Activated T-helper 1 cell treated with anti-CD3 and anti-CD28 coated beads, Interleukin-12 subunit alpha, Interleukin-12 subunit beta, Interleukin-2, Interleukin-4 antibody, amounts not matched to agents 30 ng/mL and 10 ng/mL and 1 ng/mL, durations not matched to agents 14 hours and 24 hours and 36 hours (primary cell): ENCODE results near the gene INTS15. TPM values are rescaled to one million over a fixed set of nuclear protein-coding genes. Genes with fewer than 3 reads are reported as not detected.

Experiments
- DNase-seq: peaks from one replicate; pipeline ENCODE4 v3.0.0; 2021; ENCODE audit warnings: low spot score
- H3K27ac Mint-ChIP-seq: one replicate; pipeline ENCODE4 v1.8.0; 2021; ENCODE audit warnings: mild to moderate bottlenecking, mixed read lengths
- H3K27me3 Mint-ChIP-seq: one replicate; pipeline ENCODE4 v1.8.0; 2022; ENCODE audit warnings: mild to moderate bottlenecking, moderate library complexity, mixed read lengths; ENCODE audit not compliant: insufficient read depth
- H3K36me3 Mint-ChIP-seq: one replicate; pipeline ENCODE4 v1.8.0; 2021; ENCODE audit warnings: low read depth, mixed read lengths
- H3K4me1 Mint-ChIP-seq: one replicate; pipeline ENCODE4 v1.8.0; 2021; ENCODE audit warnings: low read depth, mixed read lengths
- H3K4me3 Mint-ChIP-seq: one replicate; pipeline ENCODE4 v1.8.0; 2021; ENCODE audit warnings: mild to moderate bottlenecking, moderate library complexity, mixed read lengths
- H3K9me3 Mint-ChIP-seq: one replicate; pipeline ENCODE4 v1.8.0; 2021; ENCODE audit warnings: mixed read lengths
- intact Hi-C: fragments of 100-400 bp; cut with micrococcal nuclease; formaldehyde crosslinking; loops from one replicate; pipeline ENCODE4 v1.15.1; 2024
- total RNA-seq: library from RNA; stranded (reverse); gene quantifications from 2 replicates; pipeline ENCODE4 v1.2.3, GENCODE V29; 2022

The INTS15 gene
- total RNA-seq, 1 donor from 2014 or later = 44.6 TPM

- DNase-seq = no peak
- no peak overlapping the region for H3K27ac Mint-ChIP-seq
These were observed 54.2 kb downstream of the INTS15 start for GRCh38 chr7:6643915-6644625.

GRCh38 chr7:6644728-6645127 lies 54.9 kb downstream of the INTS15 start:
- intact Hi-C loops = no loop called here
- H3K27me3 Mint-ChIP-seq = no peaks in the 10 kb centered on the region
- peaks cover under 1% of the 10 kb centered on the region for H3K9me3 Mint-ChIP-seq
- H3K4me3 Mint-ChIP-seq = no peak overlapping the region
- H3K36me3 Mint-ChIP-seq = peaks cover 62% of the 10 kb centered on the region
- no peak overlapping the region for H3K27ac Mint-ChIP-seq
- H3K4me1 Mint-ChIP-seq = peaks cover 9% of the 10 kb centered on the region
- no peak for DNase-seq

More at GRCh38 chr7:6643915-6644625, 54.2 kb downstream of the INTS15 start:
- intact Hi-C loops = no loop called here
- Mint-ChIP-seq H3K4me3 (no peak overlapping the region), H3K36me3 (peaks cover 63% of the 10 kb centered on the region), H3K9me3 (no peaks in the 10 kb centered on the region), H3K4me1 (peaks cover 9% of the 10 kb centered on the region), H3K27me3 (no peaks in the 10 kb centered on the region)

GRCh38 chr7:6646465-6646864 lies 56.6 kb downstream of the INTS15 start:
- intact Hi-C loops = no loop called here
- H3K4me1 Mint-ChIP-seq = no peaks in the 10 kb centered on the region
- H3K27ac Mint-ChIP-seq = no peak overlapping the region
- H3K36me3 Mint-ChIP-seq = peaks cover 69% of the 10 kb centered on the region
- no peaks in the 10 kb centered on the region for H3K27me3 Mint-ChIP-seq
- H3K4me3 Mint-ChIP-seq = no peak overlapping the region
- peaks cover 11% of the 10 kb centered on the region for H3K9me3 Mint-ChIP-seq
- DNase-seq = no peak

- intact Hi-C loops = no loop called here
- no peaks in the 10 kb centered on the region for H3K4me1 Mint-ChIP-seq
- peaks cover 11% of the 10 kb centered on the region for H3K9me3 Mint-ChIP-seq
- no peak overlapping the region for H3K4me3 Mint-ChIP-seq
- H3K36me3 Mint-ChIP-seq = peaks cover 67% of the 10 kb centered on the region
- DNase-seq = no peak
- H3K27me3 Mint-ChIP-seq = no peaks in the 10 kb centered on the region
- no peak overlapping the region for H3K27ac Mint-ChIP-seq
These were observed 57.3 kb downstream of the INTS15 start for GRCh38 chr7:6647080-6647479.

- Mint-ChIP-seq H3K4me3 (no peak overlapping the region), H3K36me3 (peaks cover 64% of the 10 kb centered on the region), H3K27me3 (no peaks in the 10 kb centered on the region), H3K4me1 (no peaks in the 10 kb centered on the region), H3K9me3 (peaks cover 11% of the 10 kb centered on the region), H3K27ac (no peak overlapping the region)
- intact Hi-C loops = no loop called here
- no peak for DNase-seq
These were observed 57.7 kb downstream of the INTS15 start for GRCh38 chr7:6647541-6647940.

GRCh38 chr7:6648066-6648814 lies 58.4 kb downstream of the INTS15 start:
- Mint-ChIP-seq H3K27ac (no peak overlapping the region), H3K9me3 (peaks cover 11% of the 10 kb centered on the region), H3K36me3 (peaks cover 63% of the 10 kb centered on the region), H3K27me3 (no peaks in the 10 kb centered on the region), H3K4me1 (no peaks in the 10 kb centered on the region), H3K4me3 (no peak overlapping the region)
- intact Hi-C loops = no loop called here
- no peak for DNase-seq

- intact Hi-C loops = no loop called here
- H3K9me3 Mint-ChIP-seq = peaks cover 11% of the 10 kb centered on the region
- H3K4me1 Mint-ChIP-seq = no peaks in the 10 kb centered on the region
- no peaks in the 10 kb centered on the region for H3K27me3 Mint-ChIP-seq
- no peak overlapping the region for H3K27ac Mint-ChIP-seq
- no peak for DNase-seq
- no peak overlapping the region for H3K4me3 Mint-ChIP-seq
- peaks cover 59% of the 10 kb centered on the region for H3K36me3 Mint-ChIP-seq
These were observed 58.9 kb downstream of the INTS15 start for GRCh38 chr7:6648815-6649104.

GRCh38 chr7:6649241-6649961 lies 59.6 kb downstream of the INTS15 start:
- H3K9me3 Mint-ChIP-seq = peaks cover 11% of the 10 kb centered on the region
- no peak overlapping the region for H3K27ac Mint-ChIP-seq
- intact Hi-C loops = no loop called here
- H3K4me1 Mint-ChIP-seq = no peaks in the 10 kb centered on the region
- no peak for DNase-seq
- H3K4me3 Mint-ChIP-seq = no peak overlapping the region
- H3K27me3 Mint-ChIP-seq = no peaks in the 10 kb centered on the region
- H3K36me3 Mint-ChIP-seq = peaks cover 53% of the 10 kb centered on the region

- Mint-ChIP-seq H3K9me3 (peaks cover 11% of the 10 kb centered on the region), H3K27me3 (no peaks in the 10 kb centered on the region), H3K36me3 (peaks cover 54% of the 10 kb centered on the region), H3K27ac (no peak overlapping the region), H3K4me1 (no peaks in the 10 kb centered on the region), H3K4me3 (no peak overlapping the region)
- no peak for DNase-seq
- intact Hi-C loops = no loop called here
These were observed 60.3 kb downstream of the INTS15 start for GRCh38 chr7:6650086-6650485.

GRCh38 chr7:6650521-6651011 lies 60.7 kb downstream of the INTS15 start:
- H3K27me3 Mint-ChIP-seq = no peaks in the 10 kb centered on the region
- intact Hi-C loops = no loop called here
- H3K27ac Mint-ChIP-seq = no peak overlapping the region
- DNase-seq = no peak
- H3K36me3 Mint-ChIP-seq = peaks cover 55% of the 10 kb centered on the region
- H3K4me1 Mint-ChIP-seq = no peaks in the 10 kb centered on the region
- no peak overlapping the region for H3K4me3 Mint-ChIP-seq
- peaks cover 11% of the 10 kb centered on the region for H3K9me3 Mint-ChIP-seq

- Mint-ChIP-seq H3K4me3 (no peak overlapping the region), H3K27ac (no peak overlapping the region), H3K27me3 (no peaks in the 10 kb centered on the region), H3K4me1 (no peaks in the 10 kb centered on the region), H3K36me3 (peaks cover 47% of the 10 kb centered on the region), H3K9me3 (peaks cover 11% of the 10 kb centered on the region)
- intact Hi-C loops = no loop called here
- no peak for DNase-seq
These were observed 62.1 kb downstream of the INTS15 start for GRCh38 chr7:6651851-6652445.

GRCh38 chr7:6652446-6653011 lies 62.7 kb downstream of the INTS15 start:
- no peak overlapping the region for H3K27ac Mint-ChIP-seq
- DNase-seq = no peak
- no peaks in the 10 kb centered on the region for H3K4me1 Mint-ChIP-seq
- no peaks in the 10 kb centered on the region for H3K27me3 Mint-ChIP-seq
- peaks cover 42% of the 10 kb centered on the region for H3K36me3 Mint-ChIP-seq
- intact Hi-C loops = no loop called here
- H3K9me3 Mint-ChIP-seq = peaks cover 11% of the 10 kb centered on the region
- no peak overlapping the region for H3K4me3 Mint-ChIP-seq
